Endometrial microvascular endothelial cells (primary cell): ENCODE results near the gene COL4A1. TPM values are rescaled to one million over a fixed set of nuclear protein-coding genes. Genes with fewer than 3 reads are reported as not detected.

Source experiments
- in situ Hi-C: cut with HindIII; loops from 2 replicates; pipeline ENCODE4 v1.10.0; 2017; ENCODE audit warnings: low sequenced_read_pairs, low pct_unique_long_range_greater_than_20kb; ENCODE audit errors: inconsistent ontology term
- total RNA-seq: library from RNA; depleted of rRNA; stranded (reverse); fragments of >200 nt; gene quantifications from one replicate; pipeline ENCODE4 v1.2.3, GENCODE V29; 2015; ENCODE audit errors: inconsistent ontology term

The COL4A1 gene
- total RNA-seq, 1 donor from 2014 or later = 568 TPM

- in situ Hi-C loops = loop anchor here (25.0 kb wide), 2 partner anchors 176 to 301 kb away; no protein-coding TSS in a partner anchor
Observed at GRCh38 chr13:110236431-110236830, 70.5 kb downstream of the COL4A1 start.

GRCh38 chr13:110234532-110234931 lies 72.4 kb downstream of the COL4A1 start:
- in situ Hi-C loops = loop anchor here (25.0 kb wide), 2 partner anchors 178 to 303 kb away; no protein-coding TSS in a partner anchor

GRCh38 chr13:110233951-110234280 lies 73.0 kb downstream of the COL4A1 start:
- in situ Hi-C loops = loop anchor here (25.0 kb wide), 2 partner anchors 178 to 303 kb away; no protein-coding TSS in a partner anchor

GRCh38 chr13:110233181-110233950 lies 73.6 kb downstream of the COL4A1 start:
- in situ Hi-C loops = loop anchor here (25.0 kb wide), 2 partner anchors 179 to 304 kb away; no protein-coding TSS in a partner anchor

- in situ Hi-C loops = loop anchor here (25.0 kb wide), 2 partner anchors 180 to 305 kb away; no protein-coding TSS in a partner anchor
Observed at GRCh38 chr13:110232756-110233155, 74.2 kb downstream of the COL4A1 start.

- in situ Hi-C loops = loop anchor here (25.0 kb wide), 2 partner anchors 180 to 305 kb away; no protein-coding TSS in a partner anchor
Observed at GRCh38 chr13:110232142-110232541, 74.8 kb downstream of the COL4A1 start.

- in situ Hi-C loops = loop anchor here (25.0 kb wide), 2 partner anchors 181 to 306 kb away; no protein-coding TSS in a partner anchor
Observed at GRCh38 chr13:110231348-110232047, 75.5 kb downstream of the COL4A1 start.

GRCh38 chr13:110230661-110231347 lies 76.2 kb downstream of the COL4A1 start:
- in situ Hi-C loops = loop anchor here (25.0 kb wide), 2 partner anchors 181 to 306 kb away; no protein-coding TSS in a partner anchor

GRCh38 chr13:110229905-110230563 lies 76.9 kb downstream of the COL4A1 start:
- in situ Hi-C loops = loop anchor here (25.0 kb wide), 2 partner anchors 182 to 307 kb away; no protein-coding TSS in a partner anchor

- in situ Hi-C loops = loop anchor here (25.0 kb wide), 2 partner anchors 183 to 308 kb away; no protein-coding TSS in a partner anchor
Observed at GRCh38 chr13:110228936-110229904, 77.7 kb downstream of the COL4A1 start.

GRCh38 chr13:110227864-110228643 lies 78.9 kb downstream of the COL4A1 start:
- in situ Hi-C loops = loop anchor here (25.0 kb wide), 2 partner anchors 184 to 309 kb away; no protein-coding TSS in a partner anchor

GRCh38 chr13:110227416-110227815 lies 79.5 kb downstream of the COL4A1 start:
- in situ Hi-C loops = loop anchor here (25.0 kb wide), 2 partner anchors 185 to 310 kb away; no protein-coding TSS in a partner anchor

GRCh38 chr13:110225609-110226574 lies 81.1 kb downstream of the COL4A1 start:
- in situ Hi-C loops = loop anchor here (25.0 kb wide), 2 partner anchors 186 to 311 kb away; no protein-coding TSS in a partner anchor

- in situ Hi-C loops = loop anchor here (25.0 kb wide), 2 partner anchors 187 to 312 kb away; no protein-coding TSS in a partner anchor
Observed at GRCh38 chr13:110225003-110225402, 82.0 kb downstream of the COL4A1 start.

GRCh38 chr13:110224519-110224918 lies 82.4 kb downstream of the COL4A1 start:
- in situ Hi-C loops = no loop called here
